Fibroblast of villous mesenchyme (primary cell): Measurements from ENCODE around the gene SLC7A9. TPM values are rescaled to one million over a fixed set of nuclear protein-coding genes. Genes with fewer than 3 reads are reported as not detected.
A peak's percentile ranks its signal among the peaks of the same experiment; 100 is the strongest.

Experiments used
- DNase-seq: peaks from one replicate; pipeline ENCODE4 v3.0.0-alpha.2; 2010; ENCODE audit warnings: low read depth
- H3K4me3 ChIP-seq: 2 replicates; pipeline ENCODE4 v1.5.1; 2011; ENCODE audit warnings: low read depth, mild to moderate bottlenecking, low read length
- CTCF ChIP-seq: IDR thresholded peaks from 2 replicates; pipeline ENCODE4 v1.5.1; 2012; ENCODE audit warnings: low read depth, mild to moderate bottlenecking, low read length; ENCODE audit not compliant: insufficient read depth
- total RNA-seq: library from RNA; depleted of rRNA; stranded (reverse); fragments of >200 nt; gene quantifications from 2 replicates; pipeline ENCODE4 v1.2.3, GENCODE V29; 2012

SLC7A9 gene
- total RNA-seq, 1 donor: not detected

- DNase-seq: peak; percentile 16
- no peak for TF ChIP-seq CTCF
- H3K4me3 ChIP-seq: no peak overlapping the region
Measured at GRCh38 chr19:32896516-32897214, 27.1 kb upstream of the SLC7A9 start.

DNA sequence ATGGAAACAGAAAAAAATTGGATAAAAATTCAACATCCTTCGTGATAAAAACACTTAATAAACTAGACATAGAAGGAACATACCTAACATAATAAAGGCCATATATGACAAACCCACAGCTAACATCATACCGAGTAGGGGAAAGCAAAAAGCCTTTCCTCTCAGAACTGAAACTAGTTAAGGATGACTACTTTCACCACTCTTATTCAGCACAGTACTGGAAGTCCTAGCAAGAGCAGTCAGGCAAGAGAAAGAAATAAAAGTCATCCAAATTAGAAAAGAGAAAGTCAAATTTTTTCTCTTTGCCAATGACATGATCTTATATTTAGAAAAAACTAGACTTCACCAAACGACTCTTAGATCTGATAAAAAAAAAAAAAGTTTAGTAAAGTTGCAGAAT, 25.8 kb upstream of the SLC7A9 start:
- TF ChIP-seq CTCF: no peak
- H3K4me3 ChIP-seq: no peak overlapping the region

DNA sequence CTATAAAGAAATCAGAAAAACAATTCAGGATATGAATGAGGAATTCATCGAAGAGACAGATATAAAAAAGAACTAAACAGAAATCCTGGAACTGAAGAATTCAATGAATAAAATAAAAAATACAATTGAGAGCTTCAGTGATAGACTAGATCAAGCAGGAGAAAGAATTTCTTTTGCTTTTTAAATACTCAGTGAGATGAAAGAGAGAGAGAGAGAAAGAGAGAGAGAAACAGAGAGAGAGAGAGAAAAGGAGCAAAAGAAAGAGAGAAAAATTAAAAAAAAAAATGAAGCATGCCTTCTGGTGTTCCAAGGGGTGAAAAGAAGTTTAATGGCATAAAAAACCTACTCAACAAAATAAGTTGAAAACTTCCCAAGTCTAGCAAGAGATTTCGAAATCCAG, 22.0 kb upstream of the SLC7A9 start:
- no peak for DNase-seq
- no peak for TF ChIP-seq CTCF
- H3K4me3 ChIP-seq: no peak overlapping the region

More for the DNA sequence above, 25.8 kb upstream of the SLC7A9 start:
- DNase-seq: no peak

- DNase-seq: no peak
- TF ChIP-seq CTCF: no peak
- no peak overlapping the region for H3K4me3 ChIP-seq
Measured at GRCh38 chr19:32890841-32891240, 21.3 kb upstream of the SLC7A9 start.

DNA sequence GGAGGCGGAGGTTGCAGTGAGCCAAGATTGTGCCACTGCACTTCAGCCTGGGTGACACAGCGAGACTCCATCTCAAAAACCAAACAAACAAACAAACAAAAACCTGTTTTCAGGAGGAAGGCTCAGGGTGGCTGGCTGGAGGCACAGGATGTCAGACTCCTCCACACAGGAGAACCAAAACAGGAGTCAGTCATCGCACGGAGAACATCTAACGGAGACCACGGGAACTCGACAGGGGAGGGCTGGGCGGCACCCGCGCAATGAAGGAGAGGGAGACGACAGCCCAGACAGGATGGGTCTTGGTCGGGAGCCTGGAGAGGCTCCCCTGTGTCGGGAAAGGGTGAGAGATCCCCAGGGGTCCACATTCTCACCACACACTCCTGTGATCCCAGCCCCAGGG, 20.8 kb upstream of the SLC7A9 start:
- no peak for DNase-seq
- H3K4me3 ChIP-seq: no peak overlapping the region
- no peak for TF ChIP-seq CTCF

GRCh38 chr19:32889137-32889934, 19.8 kb upstream of the SLC7A9 start:
- H3K4me3 ChIP-seq: no peak overlapping the region
- no peak for TF ChIP-seq CTCF
- no peak for DNase-seq
